ENCODE measurements around the gene FBLN1.
"Not testable (repeated sequence)": the region's sequence is repeated elsewhere in the genome, so short reads cannot be mapped to it uniquely, and the experiment has no call there.

FBLN1 gene

DNA sequence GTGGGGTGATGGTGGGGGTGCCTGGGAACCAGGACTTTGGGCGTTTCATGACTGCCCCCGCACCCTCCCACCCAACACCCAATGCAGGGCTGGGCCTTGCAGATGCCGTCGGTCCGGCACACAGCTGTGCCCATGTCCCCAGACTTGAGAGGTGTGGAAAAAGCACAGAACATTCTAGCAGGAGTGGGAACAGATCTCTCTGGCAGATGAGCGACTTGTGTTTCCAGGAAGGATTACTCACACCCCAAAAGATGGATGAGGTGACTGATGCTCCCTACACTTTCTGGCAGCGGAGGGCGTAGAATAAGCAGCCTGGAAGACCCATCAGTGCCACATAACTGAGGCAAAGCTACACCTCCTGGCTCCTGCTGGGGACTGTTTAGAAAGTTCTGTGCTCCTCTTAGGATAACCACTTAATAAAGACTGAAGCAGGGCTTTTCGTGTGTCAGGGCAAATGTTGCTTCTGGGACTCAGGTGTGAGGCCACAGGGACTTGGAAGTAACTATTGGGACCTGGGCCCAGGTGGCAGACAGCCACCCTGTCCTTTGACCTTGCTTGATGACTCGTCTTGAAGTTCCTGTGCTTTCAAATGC is 24.2 kb downstream of the FBLN1 start:
- Mint-ChIP-seq H3K27ac (no peak overlapping the region), H3K4me3 (no peak overlapping the region), H3K27me3 (peaks cover 9% of the 10 kb centered on the region), H3K4me1 (peaks cover 2% of the 10 kb centered on the region), H3K9me3 (no peaks in the 10 kb centered on the region)
- ATAC-seq, result no peak
- DNase-seq, result no peak

DNA sequence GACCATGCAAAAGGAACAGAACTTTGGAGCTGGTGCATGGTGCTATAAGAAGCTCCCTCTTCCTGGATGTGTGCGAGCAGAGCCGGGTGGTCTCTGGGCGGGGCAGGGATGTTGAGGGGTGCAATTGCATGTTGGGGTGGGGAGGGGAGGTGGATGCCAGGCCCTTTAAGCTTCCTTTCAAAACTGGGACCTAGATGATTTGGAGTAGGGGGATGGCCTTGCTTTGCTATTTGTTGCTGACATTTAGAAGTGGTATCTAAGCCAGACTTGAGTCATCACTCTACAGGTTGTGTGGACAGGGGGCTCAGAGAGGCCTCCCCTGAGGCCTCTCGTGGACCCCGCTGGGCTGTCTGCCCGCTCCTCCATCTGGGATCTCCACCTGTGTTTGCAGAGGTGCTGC is 24.8 kb downstream of the FBLN1 start:
- Mint-ChIP-seq H3K27ac (no peak overlapping the region), H3K4me3 (no peak overlapping the region), H3K9me3 (no peaks in the 10 kb centered on the region), H3K4me1 (peaks cover 6% of the 10 kb centered on the region), H3K27me3 (peaks cover 8% of the 10 kb centered on the region)
- ATAC-seq (no peak), DNase-seq (no peak)

DNA sequence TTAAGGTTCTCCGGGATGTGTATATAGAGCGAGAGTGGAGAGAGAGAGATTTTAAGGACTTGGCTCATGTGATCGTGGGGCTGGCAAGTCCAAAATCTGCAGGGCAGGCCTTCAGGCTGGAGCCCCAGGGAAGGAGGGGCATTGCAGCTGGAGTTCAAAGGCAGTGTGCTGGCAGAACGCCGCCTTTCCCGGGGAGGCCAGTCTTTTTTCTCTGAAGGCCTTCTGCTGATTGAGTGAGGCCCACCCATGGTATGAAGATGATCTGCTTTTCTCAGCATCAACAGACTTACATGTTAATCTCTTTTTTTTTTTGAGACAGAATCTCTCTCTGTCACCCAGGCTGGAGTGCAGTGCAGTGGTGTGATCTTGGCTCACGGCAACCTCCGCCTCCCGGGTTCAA is 25.4 kb downstream of the FBLN1 start:
- Mint-ChIP-seq H3K4me1 (peaks cover 6% of the 10 kb centered on the region), H3K9me3 (no peaks in the 10 kb centered on the region), H3K27ac (no peak overlapping the region), H3K4me3 (no peak overlapping the region), H3K27me3 (peaks cover 2% of the 10 kb centered on the region)
- no peak for ATAC-seq
- DNase-seq, result no peak

DNA sequence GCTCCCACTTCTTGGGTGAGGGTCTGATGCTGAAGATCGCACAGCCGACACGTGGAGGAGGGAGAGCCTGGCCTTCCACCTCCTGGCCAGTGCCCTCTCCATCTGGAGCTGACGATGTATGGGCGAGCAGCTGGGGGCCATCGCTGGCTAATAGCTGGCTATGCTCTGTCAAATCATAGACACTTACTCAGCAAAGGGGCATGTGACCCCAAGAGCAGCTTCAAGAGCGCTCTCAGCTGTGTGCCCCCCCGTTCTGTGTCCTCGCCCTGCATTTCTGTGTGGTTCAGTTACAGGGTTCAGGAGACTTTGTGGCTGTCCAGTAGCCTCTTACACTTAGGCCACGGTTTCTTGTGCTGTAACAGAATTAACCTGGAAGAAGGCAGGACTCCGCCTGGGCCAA is 26.4 kb downstream of the FBLN1 start:
- ATAC-seq (no peak), DNase-seq (no peak)
- Mint-ChIP-seq H3K27ac (no peak overlapping the region), H3K4me1 (peaks cover 6% of the 10 kb centered on the region), H3K9me3 (no peaks in the 10 kb centered on the region), H3K27me3 (no peaks in the 10 kb centered on the region), H3K4me3 (no peak overlapping the region)

DNA sequence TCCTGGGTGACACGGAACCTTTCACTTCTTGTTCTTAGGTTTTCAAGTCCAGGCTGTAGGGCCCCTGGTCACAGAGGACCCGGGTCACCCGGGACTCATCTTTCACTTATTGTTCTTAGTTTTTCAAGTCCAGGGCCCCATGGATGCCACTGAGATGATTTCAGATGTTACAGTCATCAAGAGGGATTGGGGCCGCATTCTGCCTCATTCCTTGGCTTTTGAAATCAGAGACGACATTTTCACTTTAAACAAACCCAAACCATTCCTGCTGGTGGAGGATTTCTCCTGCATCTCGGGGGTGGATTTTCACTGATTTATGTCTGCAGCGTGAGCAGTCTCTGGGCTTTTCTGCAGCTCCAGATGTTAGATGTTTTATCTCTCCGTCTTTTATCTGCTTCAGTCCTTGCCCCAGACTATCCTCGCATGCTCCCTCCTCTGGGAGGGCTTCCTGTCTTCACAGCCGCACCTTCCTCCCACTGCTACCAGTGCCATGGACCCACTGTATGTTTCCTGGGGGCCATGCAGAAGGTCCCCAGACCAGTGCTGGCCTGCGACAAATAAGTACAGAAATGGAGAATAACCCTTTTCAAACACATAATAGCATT is 27.4 kb downstream of the FBLN1 start:
- DNase-seq (no peak), ATAC-seq (no peak)
- Mint-ChIP-seq H3K27ac (no peak overlapping the region), H3K4me3 (no peak overlapping the region), H3K27me3 (no peaks in the 10 kb centered on the region), H3K4me1 (peaks cover 6% of the 10 kb centered on the region), H3K9me3 (no peaks in the 10 kb centered on the region)

DNA sequence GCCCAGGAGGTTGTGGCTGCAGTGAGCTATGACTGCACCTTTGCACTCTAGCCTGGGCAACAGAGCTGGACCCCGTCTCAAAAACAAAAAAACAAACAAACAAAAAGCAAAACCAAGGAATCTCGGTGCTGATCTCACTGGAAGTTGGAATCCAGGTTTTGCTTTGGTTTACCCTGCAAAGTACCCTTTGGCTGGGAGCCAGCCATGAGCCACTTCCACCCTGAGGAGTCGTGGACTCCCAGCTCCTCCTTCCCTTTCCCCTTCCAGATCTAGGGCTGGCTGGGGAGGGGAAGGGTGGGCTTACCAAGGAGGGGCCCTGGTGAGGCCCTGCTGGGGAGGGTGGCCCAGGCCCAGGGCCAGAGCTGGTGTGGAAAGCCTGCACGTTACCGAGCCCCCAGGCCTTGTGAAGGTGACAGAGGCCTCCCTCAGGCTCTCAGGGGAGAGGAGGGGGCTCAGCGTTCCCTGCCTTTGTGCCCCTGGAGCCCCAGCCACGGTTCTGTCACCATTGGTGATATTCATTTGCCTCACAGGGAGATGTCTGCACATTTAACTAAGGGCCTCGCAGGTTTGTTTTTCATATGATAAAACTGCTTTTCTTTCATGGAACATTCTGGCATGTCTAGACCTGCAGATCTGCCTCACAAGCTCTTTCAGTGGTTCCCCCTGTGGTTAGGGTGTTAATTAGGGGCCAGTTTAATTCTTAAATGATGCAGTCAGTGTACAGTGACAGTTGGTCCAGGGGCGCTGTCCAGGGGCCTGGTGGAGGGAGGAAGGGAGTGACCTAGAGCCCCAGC is 29.0 kb downstream of the FBLN1 start:
- ATAC-seq (no peak), DNase-seq (no peak)
- no peaks in the 10 kb centered on the region for H3K9me3 Mint-ChIP-seq
- H3K27ac Mint-ChIP-seq, result peak overlapping the region; percentile 87 to 89
- no peak overlapping the region for H3K4me3 Mint-ChIP-seq
- no peaks in the 10 kb centered on the region for H3K27me3 Mint-ChIP-seq
- H3K4me1 Mint-ChIP-seq, result peaks cover 6% of the 10 kb centered on the region

DNA sequence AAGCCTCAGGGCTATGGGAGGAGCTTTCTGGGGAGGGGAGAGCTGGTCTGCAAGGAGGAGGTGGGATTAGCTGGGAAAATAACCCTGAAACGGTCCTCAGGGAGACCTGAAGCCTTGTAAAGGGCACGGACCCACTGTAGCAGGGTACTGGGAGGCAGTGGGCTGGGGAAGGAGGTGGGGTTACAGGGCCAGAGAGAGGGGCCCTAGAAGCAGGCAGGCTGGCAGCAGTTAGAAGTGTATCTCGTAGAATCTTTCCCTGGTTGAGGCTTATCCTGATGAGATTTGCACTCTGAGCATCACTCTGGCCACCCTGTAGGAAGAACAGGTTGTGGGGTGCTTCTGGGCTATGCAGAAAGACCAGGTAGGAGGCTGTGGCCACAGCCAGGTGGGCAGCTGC is 29.6 kb downstream of the FBLN1 start:
- no peak for ATAC-seq
- peak overlapping the region; percentile 87 to 89 for H3K27ac Mint-ChIP-seq
- H3K4me3 Mint-ChIP-seq, result no peak overlapping the region
- H3K27me3 Mint-ChIP-seq, result no peaks in the 10 kb centered on the region
- no peaks in the 10 kb centered on the region for H3K9me3 Mint-ChIP-seq
- H3K4me1 Mint-ChIP-seq, result peaks cover 6% of the 10 kb centered on the region
- DNase-seq, result no peak

DNA sequence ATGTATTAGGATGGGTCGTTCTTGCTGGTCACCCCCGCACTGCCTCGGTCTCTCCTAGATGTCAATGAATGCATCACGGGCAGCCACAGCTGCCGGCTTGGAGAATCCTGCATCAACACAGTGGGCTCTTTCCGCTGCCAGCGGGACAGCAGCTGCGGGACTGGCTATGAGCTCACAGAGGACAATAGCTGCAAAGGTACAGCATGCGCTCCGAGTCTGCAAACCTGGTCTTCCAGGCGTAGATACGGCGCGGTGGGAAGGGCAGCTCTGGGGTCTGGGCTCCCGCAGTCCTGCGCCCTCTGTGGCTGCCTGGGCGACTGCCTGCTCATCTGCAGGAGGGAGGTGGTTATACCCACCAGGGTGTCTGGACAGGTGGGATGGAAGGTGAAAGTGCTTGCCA is 31.0 kb downstream of the FBLN1 start:
- Mint-ChIP-seq H3K27me3 (no peaks in the 10 kb centered on the region), H3K9me3 (no peaks in the 10 kb centered on the region), H3K4me3 (no peak overlapping the region), H3K27ac (no peak overlapping the region), H3K4me1 (peaks cover 10% of the 10 kb centered on the region)
- DNase-seq (no peak), ATAC-seq (no peak)

DNA sequence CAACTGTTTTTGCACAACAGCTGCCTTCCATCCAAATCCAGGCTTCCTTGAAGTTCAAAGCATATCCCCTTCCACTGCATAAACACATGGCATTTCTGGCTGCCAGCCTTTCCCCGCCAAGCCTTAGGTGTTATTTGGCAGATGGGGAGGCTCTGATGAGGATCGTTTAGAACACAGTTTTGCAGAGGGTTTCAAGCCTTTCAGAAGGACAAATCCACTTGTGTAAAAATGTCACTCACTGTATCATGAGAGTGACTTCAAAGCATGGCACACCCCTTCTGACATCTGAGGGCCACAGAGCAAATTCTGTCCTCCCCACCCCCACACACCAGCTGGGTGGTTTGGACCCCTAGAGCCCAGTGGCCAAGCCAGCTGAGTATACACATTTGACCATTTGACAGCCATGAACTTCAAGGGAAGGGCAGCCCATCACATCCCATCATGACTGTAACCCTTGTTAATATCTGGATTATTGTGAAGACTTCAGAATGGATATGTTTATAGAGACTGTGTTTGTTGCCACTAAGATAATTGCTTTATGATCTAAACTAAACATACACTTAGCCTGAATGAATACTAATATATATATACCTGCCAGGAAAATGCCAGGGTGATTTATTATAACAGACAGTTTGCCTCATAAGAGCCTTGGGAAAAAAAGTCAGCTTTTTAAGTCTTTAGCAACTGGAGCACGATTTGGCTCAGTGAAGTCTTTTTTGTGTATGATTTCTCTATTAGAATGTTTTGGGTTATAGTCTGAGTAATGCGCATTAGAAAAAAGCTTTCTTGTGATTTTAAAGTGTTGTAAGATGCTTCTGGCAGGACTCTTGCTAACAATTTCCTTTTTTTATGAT is 31.9 kb downstream of the FBLN1 start:
- no peak overlapping the region for H3K4me3 Mint-ChIP-seq
- no peaks in the 10 kb centered on the region for H3K27me3 Mint-ChIP-seq
- peaks cover 10% of the 10 kb centered on the region for H3K4me1 Mint-ChIP-seq
- H3K9me3 Mint-ChIP-seq, result no peaks in the 10 kb centered on the region
- ATAC-seq (no peak), DNase-seq (no peak)
- H3K27ac Mint-ChIP-seq, result no peak overlapping the region

DNA sequence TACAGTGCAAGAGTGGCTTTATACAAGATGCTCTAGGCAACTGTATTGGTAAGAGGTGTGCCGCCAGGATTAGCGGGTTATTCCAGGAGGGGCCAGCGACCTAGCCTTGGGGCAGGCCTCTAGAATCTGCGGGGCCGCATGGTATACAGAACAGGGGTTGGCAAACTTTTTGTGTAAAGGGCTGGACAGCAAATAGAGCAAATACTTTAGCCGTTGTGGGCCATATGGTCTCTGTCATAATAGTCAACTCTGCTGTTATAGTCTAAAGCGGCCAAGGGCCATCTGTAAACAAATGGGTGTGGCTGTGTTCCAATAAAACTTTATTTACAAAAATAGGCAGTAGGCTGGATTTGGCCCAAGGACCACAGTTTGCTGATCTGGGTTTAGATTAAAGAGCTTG is 32.6 kb downstream of the FBLN1 start:
- no peaks in the 10 kb centered on the region for H3K9me3 Mint-ChIP-seq
- no peak overlapping the region for H3K4me3 Mint-ChIP-seq
- DNase-seq (no peak), ATAC-seq (no peak)
- H3K27ac Mint-ChIP-seq, result peak overlapping the region in 1 of 2 donors; percentile 74
- H3K27me3 Mint-ChIP-seq, result peaks cover under 1% of the 10 kb centered on the region
- H3K4me1 Mint-ChIP-seq, result peaks cover 10% of the 10 kb centered on the region

DNA sequence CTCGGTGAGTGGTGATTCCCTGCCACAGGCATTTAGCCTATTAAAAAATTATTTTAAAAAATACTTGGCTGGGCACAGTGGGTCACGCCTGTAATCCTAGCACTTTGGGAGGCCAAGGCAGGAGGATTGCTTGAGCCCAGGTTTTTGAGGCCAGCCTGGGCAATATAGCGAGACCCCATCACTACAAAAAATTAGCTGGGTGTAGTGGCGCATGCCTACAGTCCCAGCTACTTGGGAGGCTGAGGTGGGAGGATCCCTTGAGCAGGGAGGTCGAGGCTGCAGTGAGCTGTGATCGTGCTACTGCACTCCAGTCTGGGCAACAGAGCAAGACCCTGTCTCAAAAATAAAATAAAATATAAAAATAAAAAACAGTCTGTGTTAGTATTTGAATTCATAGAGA is 33.2 kb downstream of the FBLN1 start:
- H3K4me3 Mint-ChIP-seq, ATAC-seq, DNase-seq, H3K9me3 Mint-ChIP-seq, H3K27ac Mint-ChIP-seq, H3K27me3 Mint-ChIP-seq: not testable (repeated sequence)
- H3K4me1 Mint-ChIP-seq, result peaks cover 10% of the 10 kb centered on the region

DNA sequence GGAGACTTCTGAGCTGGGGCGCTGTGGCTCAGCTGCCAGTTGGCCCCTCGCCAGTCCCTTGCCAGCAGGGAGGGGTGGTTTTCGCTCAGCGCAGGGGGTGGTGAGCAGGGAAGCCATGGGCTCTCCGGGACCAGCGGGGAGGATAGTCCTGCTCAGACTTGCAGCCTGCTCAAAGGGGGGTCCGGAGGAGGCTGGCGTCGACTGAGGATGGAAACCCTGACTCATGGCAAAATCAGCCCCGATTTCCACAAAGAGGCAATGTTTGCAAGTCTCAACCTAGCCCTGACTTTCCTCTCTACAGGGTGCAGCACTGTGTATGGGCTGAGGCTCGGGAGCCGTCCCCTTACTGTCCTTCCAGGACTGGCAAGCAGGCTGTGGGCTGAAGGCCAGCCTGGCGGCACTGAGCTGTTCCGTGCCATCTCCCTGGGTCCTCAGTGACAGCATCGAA is 35.1 kb downstream of the FBLN1 start:
- peaks cover 4% of the 10 kb centered on the region for H3K4me1 Mint-ChIP-seq
- H3K9me3 Mint-ChIP-seq, result no peaks in the 10 kb centered on the region
- H3K27ac Mint-ChIP-seq, result no peak overlapping the region
- DNase-seq (no peak), ATAC-seq (no peak)
- no peak overlapping the region for H3K4me3 Mint-ChIP-seq
- H3K27me3 Mint-ChIP-seq, result peaks cover 7% of the 10 kb centered on the region

DNA sequence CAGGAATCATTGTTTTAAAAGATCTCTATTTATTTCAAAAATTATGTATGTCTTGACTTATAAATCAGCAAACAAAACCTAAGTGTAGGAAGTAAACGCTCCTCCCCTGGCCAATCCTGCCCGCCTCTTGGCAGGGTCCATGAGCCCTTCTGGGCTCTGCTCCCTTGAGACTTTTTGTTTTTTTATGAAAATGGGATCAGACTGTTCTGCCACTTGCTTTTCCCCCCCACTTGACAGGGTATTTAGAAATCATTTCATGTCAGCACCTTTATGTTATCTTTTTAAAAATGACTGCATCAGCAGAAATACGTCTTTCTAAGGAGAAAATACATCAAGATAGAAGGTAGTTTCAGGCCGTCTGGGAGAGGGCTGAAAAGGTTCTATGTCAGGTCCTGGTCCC is 35.6 kb downstream of the FBLN1 start:
- Mint-ChIP-seq H3K27ac (no peak overlapping the region), H3K4me1 (peaks cover 4% of the 10 kb centered on the region), H3K27me3 (peaks cover 7% of the 10 kb centered on the region), H3K9me3 (no peaks in the 10 kb centered on the region), H3K4me3 (no peak overlapping the region)
- no peak for DNase-seq
- no peak for ATAC-seq

DNA sequence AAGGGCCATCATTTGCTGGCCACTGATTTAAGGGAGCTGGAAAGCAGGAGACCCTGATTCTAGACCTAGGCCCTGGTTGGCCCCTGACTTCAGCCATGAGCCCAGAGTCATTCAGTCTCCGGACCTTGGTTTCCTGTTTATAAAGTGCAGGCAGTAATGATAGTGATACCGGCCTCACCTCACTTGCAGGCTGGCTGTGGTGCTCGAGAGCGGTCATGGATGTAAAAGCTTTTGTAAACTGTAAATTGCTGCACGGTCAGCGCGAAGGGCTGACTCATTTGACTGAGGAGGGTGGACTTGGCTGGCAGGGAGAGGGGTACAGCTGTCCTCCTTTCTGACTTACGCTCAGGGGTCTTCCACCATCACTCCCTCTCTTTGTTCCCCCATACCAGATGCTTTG is 37.4 kb downstream of the FBLN1 start:
- Mint-ChIP-seq H3K4me3 (no peak overlapping the region), H3K4me1 (peaks cover 4% of the 10 kb centered on the region), H3K27me3 (peaks cover 7% of the 10 kb centered on the region), H3K27ac (peak overlapping the region in 1 of 2 donors; percentile 25), H3K9me3 (no peaks in the 10 kb centered on the region)
- DNase-seq, result no peak
- ATAC-seq, result no peak

DNA sequence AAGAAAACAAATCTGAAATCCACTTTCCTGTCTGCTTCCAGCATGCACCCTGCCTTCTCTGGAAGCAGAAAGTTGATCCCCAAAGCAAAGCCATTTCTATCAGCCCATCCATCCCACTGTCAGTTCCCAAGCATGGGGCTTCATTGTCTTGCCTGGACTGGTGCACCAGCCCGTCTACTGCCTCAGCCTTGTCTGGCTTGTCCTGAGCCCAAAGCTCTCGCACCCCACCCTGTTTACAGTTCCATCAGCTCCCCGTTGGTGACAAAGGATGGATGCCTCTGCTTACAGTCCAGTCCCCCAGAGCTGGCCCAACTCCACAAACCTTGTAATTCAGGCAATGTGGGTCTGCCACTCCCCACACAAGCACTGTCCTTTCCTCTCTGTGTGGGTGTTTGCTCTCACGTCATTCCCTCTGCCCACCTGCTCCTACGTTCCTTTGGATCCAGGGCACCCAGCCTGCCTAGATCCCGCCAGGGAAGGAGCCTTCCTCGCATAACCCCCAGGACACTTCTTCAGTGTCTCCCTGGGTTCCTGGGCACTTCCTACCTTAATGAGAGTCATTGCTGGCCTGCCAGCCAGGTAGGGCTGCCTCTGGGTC is 38.8 kb downstream of the FBLN1 start:
- Mint-ChIP-seq H3K9me3 (no peaks in the 10 kb centered on the region), H3K27me3 (peaks cover 7% of the 10 kb centered on the region), H3K4me1 (peaks cover 4% of the 10 kb centered on the region), H3K27ac (no peak overlapping the region), H3K4me3 (no peak overlapping the region)
- ATAC-seq (no peak), DNase-seq (no peak)
